GM11168 (cell line): ENCODE results near the gene KCNN3.

ENCODE experiments used
- in situ Hi-C: fragments of 300-500 bp; cut with MboI; formaldehyde crosslinking; loops from one replicate; pipeline ENCODE4 v1.12.0; 2022; ENCODE audit warnings: low sequenced_read_pairs; ENCODE audit not compliant: unreplicated experiment

Gene KCNN3

DNA sequence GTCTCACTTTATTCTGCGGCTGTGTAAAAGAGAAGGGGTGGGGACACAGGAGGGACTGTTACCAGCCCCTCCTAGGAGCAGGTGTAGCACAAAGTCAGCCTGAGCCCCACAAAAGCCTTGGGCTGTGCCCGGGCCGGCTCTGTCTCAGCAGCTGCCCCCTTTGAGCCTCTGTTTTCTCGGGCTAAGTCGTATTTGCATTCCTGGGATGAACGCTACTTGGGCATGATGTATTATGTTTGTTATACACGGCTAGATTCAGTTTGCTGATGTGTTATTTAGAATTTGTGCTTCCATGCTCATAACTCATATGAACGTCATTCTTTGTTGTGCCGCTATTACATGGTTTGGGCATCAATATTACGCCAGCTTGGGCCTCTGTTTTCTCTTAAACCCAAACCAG, 47.8 kb downstream of the KCNN3 start:
- in situ Hi-C loops = no loop called here

DNA sequence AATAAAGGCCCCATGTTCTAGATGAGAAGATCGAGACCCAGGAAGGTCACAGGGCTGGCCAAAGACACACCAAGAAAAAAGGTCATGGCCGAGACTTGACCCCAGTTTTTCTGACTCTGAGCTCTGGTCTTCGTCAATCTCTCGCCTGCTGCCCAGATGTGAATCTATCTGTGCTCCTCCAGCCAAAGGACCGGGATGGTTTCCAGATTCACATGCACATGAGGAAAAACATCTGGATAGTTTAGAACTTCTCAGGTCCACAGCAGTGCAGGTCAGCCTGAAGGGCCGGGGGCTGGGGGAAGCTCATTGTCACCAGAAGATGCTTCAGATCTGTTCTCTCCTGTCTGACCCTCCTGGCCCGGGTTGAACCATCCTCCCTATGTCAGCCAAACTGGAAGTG, 49.0 kb downstream of the KCNN3 start:
- in situ Hi-C loops = no loop called here

DNA sequence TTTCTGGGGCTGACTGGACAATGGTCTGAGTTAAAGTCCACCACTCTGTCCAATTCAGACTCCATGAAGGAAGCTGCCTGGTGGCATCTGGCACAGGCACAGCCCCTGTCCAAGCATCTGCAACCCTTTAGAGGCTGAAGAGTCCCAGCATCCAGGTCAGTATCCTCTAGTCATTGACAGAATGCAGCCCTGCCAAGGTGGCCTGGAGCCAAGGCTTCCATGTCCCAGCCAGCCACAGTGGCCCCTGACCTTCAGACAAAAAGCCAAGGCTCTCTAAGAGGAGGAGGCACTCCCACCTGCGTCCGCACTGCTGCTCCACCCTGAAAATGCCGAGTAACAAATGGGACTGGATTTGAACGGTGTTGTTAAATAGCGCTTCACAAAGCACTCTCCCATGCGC, 49.4 kb downstream of the KCNN3 start:
- in situ Hi-C loops = no loop called here

DNA sequence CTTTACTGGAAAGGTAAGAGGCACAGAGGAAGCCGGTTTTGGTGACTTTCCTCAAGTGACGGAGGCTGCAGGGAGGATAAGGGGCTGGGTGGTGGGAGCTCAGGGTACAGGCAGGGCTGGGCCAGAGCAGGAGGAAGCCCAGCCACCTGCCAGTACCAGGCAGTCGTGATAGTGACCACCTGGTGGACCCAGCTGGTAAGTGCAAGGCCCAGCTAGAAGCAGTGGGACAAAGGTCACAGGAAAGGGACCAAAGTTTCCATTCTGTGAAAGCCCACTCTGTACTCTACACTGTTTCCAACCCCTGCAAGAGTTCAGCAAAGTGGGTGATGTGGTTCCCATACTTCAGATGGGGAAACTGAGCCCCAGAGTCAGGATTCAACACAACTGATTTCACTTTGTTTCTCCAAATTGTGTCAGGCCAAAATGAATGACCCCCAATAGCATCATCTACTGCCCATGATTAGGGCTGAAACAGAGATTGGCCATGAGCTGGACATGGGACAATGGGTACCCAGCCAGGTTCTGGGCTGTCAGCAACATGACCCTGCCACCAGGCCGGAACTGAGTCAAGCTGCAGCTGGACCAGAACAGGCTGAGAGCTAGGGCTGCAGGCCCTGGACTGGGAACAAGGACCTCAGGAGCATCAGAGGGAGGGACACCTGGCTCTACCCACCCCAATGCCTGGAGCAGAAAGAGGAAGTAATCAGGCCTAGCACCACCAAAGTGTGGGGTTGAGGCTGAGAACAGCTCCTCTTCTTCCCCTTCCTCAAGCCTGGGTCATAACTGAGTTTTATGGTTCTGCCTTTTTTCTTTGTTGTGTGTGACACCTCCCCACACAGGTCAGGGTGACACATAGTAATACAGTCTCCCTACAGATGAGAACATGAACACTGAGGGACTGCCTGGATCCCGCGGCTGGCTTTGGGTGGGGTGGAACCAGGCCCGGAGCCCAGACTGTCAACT, 50.2 kb downstream of the KCNN3 start:
- in situ Hi-C loops = no loop called here

DNA sequence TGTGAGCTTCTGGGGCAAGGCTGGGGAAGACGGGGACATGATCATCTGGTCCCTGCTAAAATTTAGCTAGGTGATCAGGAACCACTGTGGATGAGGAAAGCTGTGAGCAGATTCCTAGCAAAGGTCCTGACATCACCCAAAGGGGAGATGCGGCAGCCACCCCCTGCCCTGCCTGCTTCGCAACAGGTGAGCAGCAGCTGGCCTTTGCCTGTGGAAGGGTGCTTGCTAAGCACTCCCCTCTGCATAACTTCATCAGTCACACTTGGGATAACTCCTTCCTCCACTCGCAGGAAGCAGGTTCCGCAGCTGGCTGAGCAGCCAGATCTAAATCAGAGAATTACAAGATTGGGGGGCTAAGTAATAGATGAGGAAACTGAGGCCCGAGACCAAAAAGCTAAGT, 51.2 kb downstream of the KCNN3 start:
- in situ Hi-C loops = no loop called here

DNA sequence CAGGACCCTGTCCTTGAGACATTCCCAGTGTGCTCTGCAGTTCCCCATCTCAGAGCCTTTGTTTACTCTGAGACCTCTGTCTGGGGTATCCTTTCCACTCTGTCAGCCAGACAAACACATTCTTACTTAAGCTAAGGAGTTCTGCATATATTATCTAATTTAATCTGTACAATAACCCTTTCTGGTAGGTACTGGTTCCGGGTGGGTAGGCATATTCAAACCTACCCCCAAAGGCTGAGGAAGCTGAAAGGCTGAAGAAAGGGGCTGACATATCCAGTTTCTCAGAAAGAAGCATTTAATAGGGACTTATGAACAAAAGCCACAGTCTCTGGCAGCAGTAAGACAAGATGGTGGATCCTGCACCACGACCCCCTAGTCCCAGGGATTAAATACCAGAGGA, 53.1 kb downstream of the KCNN3 start:
- in situ Hi-C loops = no loop called here

DNA sequence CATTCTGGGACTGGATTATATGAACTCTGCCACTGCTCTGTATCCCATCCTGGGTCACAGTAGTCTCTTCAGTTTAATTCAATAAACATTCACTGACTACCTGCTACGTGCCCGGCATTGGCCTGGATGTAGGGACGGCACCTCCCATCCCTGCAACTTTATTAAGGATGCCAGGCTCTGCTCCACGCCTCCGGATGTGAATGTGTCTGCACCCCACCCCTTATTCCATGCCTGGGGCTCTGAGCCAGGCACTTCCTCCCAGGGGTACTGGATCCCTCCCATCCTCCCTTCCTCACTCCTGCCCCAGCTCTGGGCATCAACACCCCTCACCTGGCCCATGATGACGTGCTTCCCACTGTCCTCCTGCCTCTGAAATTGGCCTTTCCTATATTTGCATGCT, 53.7 kb downstream of the KCNN3 start:
- in situ Hi-C loops = no loop called here

DNA sequence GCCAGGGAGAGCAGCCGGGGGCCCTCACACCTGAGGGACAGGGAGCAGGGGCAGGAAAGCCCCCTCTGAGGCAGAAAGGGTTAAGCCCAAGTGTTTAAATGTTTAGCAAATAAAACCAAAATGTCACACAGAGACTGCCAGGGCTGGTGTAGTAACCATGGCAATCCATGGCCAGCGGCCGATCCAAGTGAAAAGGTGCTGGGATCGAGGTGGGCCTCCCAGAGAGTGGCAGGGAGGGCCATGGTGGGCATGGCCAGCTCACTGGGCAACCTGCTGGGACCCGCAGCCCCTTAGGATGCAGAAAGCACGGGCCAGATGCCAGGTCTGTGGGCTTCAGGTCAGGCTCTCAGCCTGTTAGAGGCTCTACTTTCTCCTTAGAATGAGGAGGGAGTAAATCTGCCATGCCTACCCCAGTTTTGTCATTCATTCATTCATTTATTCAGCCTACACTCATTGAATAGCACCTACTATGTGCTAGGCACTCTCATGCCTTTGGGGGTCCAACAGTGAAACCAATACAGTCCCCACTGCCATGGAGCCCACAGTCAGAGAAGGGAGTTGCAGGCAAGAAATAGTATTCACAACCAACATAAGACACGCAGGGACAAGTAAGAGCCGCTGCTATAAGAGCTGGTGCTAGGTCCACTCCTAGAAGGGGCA, 56.1 kb downstream of the KCNN3 start:
- in situ Hi-C loops = no loop called here

DNA sequence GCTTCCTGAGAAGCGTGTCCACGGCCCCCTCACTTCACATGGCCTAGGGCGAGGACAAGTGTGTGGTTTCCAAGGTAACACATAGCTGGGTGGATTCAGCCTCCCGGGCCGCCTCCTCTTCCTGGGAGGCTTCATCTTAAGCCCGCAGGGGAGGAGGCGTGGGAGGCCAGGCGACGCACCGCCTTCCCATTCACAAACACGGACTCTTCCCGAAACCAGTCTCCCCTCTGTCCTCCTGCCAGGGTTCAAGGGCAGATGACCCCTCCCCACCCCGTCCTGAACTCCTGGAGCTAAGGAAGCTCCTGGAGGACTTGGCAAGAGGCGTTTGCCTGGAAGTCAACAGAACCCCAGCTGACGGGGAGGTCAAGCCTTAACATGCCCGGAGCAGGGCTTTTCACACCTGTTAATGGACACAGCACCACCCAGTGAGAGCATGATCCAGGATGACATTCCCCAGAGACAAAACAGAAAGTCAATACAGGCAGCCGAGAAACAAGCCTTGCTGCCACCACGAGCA, 56.7 kb downstream of the KCNN3 start:
- in situ Hi-C loops = no loop called here

DNA sequence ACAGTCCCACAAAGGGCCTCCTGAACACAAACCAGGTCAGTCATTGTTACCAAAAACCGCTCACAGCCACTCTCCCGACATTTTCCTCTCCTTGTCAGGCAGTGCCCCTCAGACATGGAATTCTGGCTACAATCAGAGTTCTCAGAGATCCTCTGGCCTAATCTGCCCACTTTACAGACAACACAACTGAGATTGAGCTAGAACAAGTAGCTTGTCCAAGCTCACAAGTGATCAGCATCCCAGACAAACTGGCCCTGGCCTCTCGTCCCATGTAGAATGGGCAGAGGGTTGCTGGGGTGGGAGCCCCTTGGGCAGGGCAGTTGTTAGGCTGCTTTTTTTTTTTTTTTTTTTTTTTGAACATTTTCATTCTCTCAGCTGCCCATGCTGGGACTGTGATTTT, 57.2 kb downstream of the KCNN3 start:
- in situ Hi-C loops = no loop called here

DNA sequence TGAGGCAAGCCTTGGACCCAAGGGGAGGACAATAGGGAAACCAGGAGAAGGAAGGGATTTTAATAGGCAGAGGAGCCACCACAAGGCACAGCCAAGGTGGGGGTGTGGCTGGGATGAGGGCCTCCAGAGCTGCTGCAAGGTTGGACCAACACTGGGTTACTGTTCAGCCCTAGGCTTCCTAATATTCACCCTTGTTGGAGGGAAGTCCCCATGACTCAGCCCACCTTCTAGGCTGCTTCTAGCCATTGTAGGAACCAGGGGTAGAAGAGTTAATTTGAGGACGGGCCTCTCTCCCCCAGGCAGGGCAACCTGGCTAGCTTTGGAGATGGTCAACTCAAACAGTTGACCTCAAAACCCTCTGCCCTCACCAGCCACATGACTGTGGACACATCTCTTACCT, 59.5 kb downstream of the KCNN3 start:
- in situ Hi-C loops = no loop called here

DNA sequence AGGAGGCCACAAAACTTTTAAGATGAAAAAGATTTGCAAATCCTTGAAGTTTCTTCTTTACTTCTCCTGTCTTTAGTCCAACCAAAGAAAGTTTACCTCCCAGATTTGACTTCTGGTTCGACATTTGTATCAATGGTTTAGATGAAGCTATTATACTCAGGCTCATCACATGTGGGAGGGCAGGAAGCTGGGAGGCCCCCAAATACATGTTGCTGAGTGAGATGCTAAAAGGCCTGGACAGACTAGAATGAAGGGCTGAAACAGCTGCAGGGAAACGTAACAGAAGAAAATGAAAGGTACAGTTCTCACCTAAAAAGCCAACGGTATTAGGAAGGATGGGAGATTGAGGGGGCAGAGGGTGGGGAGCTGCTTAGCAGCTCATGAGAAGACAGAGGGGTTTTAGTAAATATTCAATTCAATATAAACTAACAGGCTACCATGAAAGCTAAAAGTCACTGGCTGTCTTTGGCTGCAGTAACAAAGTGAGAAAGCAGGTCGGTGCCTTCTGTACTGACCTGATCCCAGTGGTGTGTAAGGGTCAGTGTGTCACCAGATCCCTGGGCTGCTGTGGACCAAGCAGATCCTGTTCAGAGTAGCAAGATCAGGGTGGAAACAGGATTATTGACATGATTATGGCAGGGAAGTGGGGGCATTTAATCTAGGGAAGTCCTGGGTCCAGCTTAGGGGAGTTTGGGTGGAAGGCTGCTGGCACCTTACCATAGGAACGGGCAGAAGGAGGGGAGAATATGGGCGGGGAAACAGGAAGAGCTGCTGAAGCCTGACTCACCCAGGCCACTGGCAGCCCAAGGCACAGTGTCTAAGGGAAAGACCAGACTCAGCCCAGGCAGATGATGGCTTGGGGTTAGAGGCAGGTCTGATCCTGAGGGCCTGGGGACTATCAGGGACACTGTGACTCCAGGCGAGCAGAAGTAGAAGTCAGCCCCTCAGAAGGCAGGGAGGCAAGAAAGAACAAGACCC, 60.4 kb downstream of the KCNN3 start:
- in situ Hi-C loops = no loop called here

DNA sequence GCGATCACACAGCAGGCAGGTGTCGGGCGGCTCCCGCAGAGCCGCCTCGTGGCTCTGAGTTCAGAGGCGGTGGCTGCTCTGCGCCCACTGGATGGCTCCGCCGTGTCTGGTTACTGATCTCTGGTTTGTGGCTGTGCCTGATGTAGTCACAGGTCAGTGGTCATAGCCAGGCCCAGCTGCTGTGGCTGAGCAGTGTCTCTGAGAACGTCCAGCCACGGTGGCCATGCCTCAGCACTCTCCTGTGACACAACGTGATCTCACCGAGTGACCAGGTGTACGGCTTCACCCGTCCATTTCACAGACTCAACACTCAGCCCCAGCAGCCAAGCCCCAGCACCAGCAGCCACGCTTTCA, 61.2 kb downstream of the KCNN3 start:
- in situ Hi-C loops = no loop called here

DNA sequence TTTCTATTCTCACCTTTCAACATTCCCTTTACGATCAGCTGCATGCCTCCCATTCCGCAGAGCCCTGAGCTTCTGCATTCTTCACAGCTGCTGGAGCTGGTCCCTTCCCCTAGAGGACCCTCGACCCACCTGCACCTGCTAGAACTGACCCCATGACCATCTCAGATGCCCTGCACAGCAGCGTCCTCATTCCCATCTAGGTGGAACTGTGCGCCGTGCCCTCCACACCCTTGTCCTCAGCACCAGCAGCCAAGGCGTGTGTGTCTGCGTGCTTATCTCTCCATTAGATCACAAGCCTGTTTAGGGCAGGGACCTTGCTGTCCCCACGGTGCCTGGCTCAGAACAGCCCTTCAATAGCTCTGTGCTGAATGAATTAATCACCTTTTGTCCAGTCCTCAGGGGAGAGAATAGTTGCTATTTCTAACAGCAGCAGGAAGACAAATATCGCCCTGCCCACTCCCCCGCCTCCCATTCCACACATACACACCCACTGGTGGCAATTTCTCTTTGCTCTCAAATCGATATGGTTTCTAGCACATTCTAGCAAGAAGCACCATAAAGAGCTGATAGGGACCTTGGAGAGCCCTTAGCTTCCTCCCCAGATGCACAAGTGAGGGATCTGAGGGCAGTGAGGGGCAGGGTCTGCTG, 61.7 kb downstream of the KCNN3 start:
- in situ Hi-C loops = no loop called here

DNA sequence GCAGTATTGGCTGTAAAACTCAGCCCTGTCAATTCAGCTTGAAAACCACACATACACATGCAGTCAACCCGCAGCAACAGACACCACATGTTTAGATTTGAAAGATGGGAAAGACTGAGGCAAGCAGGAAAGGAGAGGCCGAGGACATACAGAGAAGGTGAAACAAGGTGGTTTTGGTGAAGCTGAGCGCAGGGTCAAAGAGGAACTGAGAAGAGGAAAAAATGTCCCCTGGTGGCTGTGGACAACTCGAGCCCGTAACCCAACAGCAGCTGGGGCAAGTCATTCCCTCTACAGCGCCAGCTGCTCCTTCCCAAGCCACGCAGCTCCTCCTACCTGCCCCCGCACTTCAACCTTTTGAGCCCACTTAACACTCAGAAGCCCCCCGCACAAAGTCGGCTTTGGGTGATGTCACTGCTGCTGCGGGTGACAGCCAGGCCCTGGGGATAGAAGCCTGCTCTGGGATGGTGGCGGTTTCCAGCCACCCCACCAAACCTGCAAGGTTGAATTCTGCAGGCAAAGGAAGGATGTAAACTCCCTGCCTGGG, 63.0 kb downstream of the KCNN3 start:
- in situ Hi-C loops = no loop called here

DNA sequence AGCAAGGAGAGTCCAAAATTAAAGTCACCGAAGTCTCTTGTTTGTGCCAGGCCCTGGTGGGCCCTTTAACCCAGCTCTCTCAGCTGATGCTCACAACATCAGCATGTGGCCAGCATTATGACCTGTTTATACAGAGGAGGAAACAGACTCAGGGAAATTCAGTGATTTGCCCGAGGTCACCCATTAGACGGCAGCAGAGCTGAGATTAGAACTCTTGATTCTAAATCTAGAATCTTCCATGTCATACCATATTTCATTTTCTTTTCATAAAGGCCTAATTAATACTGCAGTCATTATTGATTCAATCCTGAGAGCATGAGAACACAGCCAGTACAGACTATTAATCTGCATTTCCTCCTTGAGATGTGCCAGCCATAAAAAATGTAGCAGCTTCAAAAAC, 63.7 kb downstream of the KCNN3 start:
- in situ Hi-C loops = no loop called here

DNA sequence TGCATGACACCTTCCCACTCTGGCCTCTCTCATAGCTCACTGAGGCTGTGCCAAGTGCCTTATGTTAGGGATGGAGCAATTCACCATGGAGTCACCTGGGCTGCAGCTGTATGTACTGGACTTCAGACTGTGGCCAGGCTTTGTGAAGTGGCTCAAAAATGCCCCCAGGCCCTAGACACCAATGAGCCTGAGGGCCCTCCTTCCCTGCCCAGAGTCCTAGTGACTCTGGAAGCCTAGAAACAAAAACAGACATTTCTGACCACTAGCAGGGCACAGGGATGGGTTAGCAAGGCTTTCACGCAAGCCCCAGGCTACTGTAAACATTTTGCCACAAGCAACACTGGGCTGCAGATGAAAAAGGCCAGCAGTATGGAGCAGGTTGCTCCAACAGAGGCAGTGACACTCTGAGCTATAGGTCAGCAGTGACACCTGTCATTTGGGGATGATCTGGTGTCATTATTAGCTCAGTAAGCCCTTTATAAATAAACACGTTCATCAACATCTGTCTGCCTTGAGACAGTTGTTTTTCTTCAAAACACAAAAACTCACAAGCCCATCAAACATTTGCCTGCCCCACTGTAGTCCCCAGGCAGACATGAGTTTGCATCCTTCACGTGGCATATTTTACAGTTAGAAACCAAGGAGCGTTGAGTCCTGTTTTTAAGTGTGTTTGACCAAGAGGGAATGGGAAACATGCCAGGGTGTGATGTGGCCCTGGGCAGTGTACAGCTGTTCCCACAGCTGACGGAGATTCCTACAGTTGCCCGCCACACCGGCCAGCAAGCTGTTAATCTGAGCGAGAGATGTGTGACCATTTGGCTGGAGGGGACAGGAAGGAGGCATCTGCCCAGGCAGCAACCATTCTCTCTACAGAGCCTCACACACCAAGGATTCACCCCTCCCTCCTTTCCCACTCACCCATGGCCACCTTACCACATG, 66.8 kb downstream of the KCNN3 start:
- in situ Hi-C loops = no loop called here

DNA sequence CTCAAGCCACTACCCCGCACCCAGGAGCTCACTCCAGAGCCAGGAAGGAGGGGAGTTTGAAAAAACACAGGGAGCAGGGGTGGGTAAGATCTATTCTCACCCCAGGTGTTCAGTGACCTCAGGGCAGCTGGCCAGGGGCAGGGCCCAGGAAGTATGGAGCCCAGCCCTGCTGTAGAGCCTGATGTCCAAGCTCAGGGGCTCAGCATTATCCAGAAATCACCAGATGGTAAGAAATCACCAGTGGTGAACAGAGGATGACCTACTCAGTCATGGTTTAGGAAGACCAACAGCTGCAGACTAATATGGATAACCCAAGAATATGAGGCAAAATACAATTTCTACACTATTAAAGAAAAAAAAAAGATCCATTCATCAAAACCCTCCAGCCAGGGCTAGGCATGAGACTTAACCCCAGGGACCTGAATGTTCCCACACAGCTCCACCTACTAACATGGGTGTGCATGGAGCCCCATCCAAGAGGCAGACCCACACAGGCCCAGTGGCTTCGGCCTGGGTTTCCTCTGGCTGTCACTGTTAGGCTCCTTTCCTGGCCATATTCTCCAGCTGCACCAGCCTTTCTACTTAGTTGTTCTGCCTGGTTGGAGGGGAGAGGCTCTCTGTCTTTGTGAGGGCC, 67.6 kb downstream of the KCNN3 start:
- in situ Hi-C loops = no loop called here
